Measurements from ENCODE around the gene NTN5.

The NTN5 gene

GRCh38 chr19:48665786-48666185 is 7.0 kb downstream of the NTN5 start:
- no peak overlapping the region for H3K27ac ChIP-seq (ENCODE audit: low read depth, low read length)
- H3K27me3 ChIP-seq (ENCODE audit: control insufficient read depth, low read length), result no peaks in the 10 kb centered on the region
- H3K36me3 ChIP-seq (ENCODE audit: control insufficient read depth, low read length), result no peaks in the 10 kb centered on the region
- peaks cover 7% of the 10 kb centered on the region for H3K4me1 ChIP-seq (ENCODE audit: control insufficient read depth, low read length)
- TF ChIP-seq CTCF (IDR thresholded peaks at IDR 0.05; ENCODE audit: low read depth, low read length, poor library complexity, severe bottlenecking) (no peak), EZH2phosphoT487 (IDR thresholded peaks at IDR 0.05; ENCODE audit: borderline replicate concordance, low read length) (no peak)
- no peaks in the 10 kb centered on the region for H4K20me1 ChIP-seq (ENCODE audit: control insufficient read depth, insufficient read depth, low read depth, low read length)
- no peaks in the 10 kb centered on the region for H3K9me2 ChIP-seq (replicated peaks; ENCODE audit: control insufficient read depth, low read length)
- no peaks in the 10 kb centered on the region for H3K79me2 ChIP-seq (ENCODE audit: control insufficient read depth, low read length)
- H3K4me3 ChIP-seq (ENCODE audit: low read length), result no peak overlapping the region
- no peak overlapping the region for H3K4me2 ChIP-seq (ENCODE audit: low read length)
- no peaks in the 10 kb centered on the region for H3F3A ChIP-seq (ENCODE audit: control insufficient read depth, insufficient read depth)
- peaks cover 5% of the 10 kb centered on the region; the same call in 1 of the 2 replicates for H3K9me3 ChIP-seq (ENCODE audit: control insufficient read depth, insufficient read depth, low read length)

DNA sequence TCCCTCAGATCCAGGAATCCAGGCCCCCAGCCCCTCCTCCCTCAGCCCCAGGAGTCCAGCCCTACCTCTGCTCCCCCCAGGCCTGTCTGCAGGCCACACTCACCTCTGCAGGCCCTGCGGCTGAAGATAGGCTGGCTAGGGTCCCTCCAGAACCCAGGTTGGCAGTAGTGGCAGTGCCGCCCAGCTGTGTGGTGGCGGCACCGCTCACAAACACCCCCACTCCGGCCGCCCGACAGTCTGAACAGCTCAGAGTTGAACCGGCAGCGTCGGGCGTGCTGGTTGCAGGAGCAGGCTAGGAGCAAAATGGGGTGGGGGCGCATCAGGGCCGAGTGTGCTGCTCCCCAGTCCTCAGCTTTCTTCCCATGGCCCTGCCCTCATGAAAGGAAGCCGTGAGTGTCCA is 8.3 kb downstream of the NTN5 start:
- H3K27ac ChIP-seq (ENCODE audit: low read depth, low read length), result no peak overlapping the region
- no peak overlapping the region for H3K4me3 ChIP-seq (ENCODE audit: low read length)
- no peaks in the 10 kb centered on the region for H3K79me2 ChIP-seq (ENCODE audit: control insufficient read depth, low read length)
- H3K4me1 ChIP-seq (ENCODE audit: control insufficient read depth, low read length), result peaks cover 14% of the 10 kb centered on the region
- no peak overlapping the region for H3K4me2 ChIP-seq (ENCODE audit: low read length)
- peaks cover under 1% of the 10 kb centered on the region; the same call in 1 of the 2 replicates for H3K9me3 ChIP-seq (ENCODE audit: control insufficient read depth, insufficient read depth, low read length)
- H3K36me3 ChIP-seq (ENCODE audit: control insufficient read depth, low read length), result no peaks in the 10 kb centered on the region
- H3K9me2 ChIP-seq (replicated peaks; ENCODE audit: control insufficient read depth, low read length), result no peaks in the 10 kb centered on the region
- no peaks in the 10 kb centered on the region for H4K20me1 ChIP-seq (ENCODE audit: control insufficient read depth, insufficient read depth, low read depth, low read length)
- H3F3A ChIP-seq (ENCODE audit: control insufficient read depth, insufficient read depth), result 0 out of 2 replicates have a peak, but pooled peaks cover 2% of the 10 kb centered on the region
- TF ChIP-seq CTCF (IDR thresholded peaks at IDR 0.05; ENCODE audit: low read depth, low read length, poor library complexity, severe bottlenecking) (no peak), EZH2phosphoT487 (IDR thresholded peaks at IDR 0.05; ENCODE audit: borderline replicate concordance, low read length) (no peak)
- H3K27me3 ChIP-seq (ENCODE audit: control insufficient read depth, low read length), result no peaks in the 10 kb centered on the region

GRCh38 chr19:48663667-48664066 is 9.2 kb downstream of the NTN5 start:
- Histone ChIP-seq H4K20me1 (ENCODE audit: control insufficient read depth, insufficient read depth, low read depth, low read length) (no peaks in the 10 kb centered on the region), H3K4me2 (ENCODE audit: low read length) (no peak overlapping the region), H3K4me1 (ENCODE audit: control insufficient read depth, low read length) (peaks cover 14% of the 10 kb centered on the region), H3K9me3 (ENCODE audit: control insufficient read depth, insufficient read depth, low read length) (no peaks in the 10 kb centered on the region), H3K9me2 (replicated peaks; ENCODE audit: control insufficient read depth, low read length) (no peaks in the 10 kb centered on the region), H3K79me2 (ENCODE audit: control insufficient read depth, low read length) (no peaks in the 10 kb centered on the region), H3F3A (ENCODE audit: control insufficient read depth, insufficient read depth) (0 out of 2 replicates have a peak, but pooled peaks cover 2% of the 10 kb centered on the region), H3K4me3 (ENCODE audit: low read length) (no peak overlapping the region), H3K27me3 (ENCODE audit: control insufficient read depth, low read length) (no peaks in the 10 kb centered on the region), H3K36me3 (ENCODE audit: control insufficient read depth, low read length) (no peaks in the 10 kb centered on the region), H3K27ac (ENCODE audit: low read depth, low read length) (no peak overlapping the region)
- TF ChIP-seq CTCF (IDR thresholded peaks at IDR 0.05; ENCODE audit: low read depth, low read length, poor library complexity, severe bottlenecking), result no peak
- no peak for TF ChIP-seq EZH2phosphoT487 (IDR thresholded peaks at IDR 0.05; ENCODE audit: borderline replicate concordance, low read length)
